Neural progenitor cell (in vitro differentiated cells): ENCODE results near the gene TMSB10. TPM values are rescaled to one million over a fixed set of nuclear protein-coding genes. Genes with fewer than 3 reads are reported as not detected.
"Not testable (repeated sequence)": the region's sequence is repeated elsewhere in the genome, so short reads cannot be mapped to it uniquely, and the experiment has no call there.

ENCODE experiments used
- DNase-seq: peaks from one replicate; pipeline ENCODE4 v3.0.0-alpha.2; 2016; ENCODE audit warnings: low spot score
- H2AFZ ChIP-seq: fragments of 200-600 bp; sonication (generic); replicated peaks from 2 replicates; pipeline ENCODE4 v1.6.1; 2016; ENCODE audit warnings: antibody characterized with exemption
- H3F3A ChIP-seq: fragments of 200-600 bp; sonication (generic); 2 replicates; pipeline ENCODE4 v1.6.1; 2016; ENCODE audit warnings: antibody characterized with exemption, low read depth
- H3K27ac ChIP-seq: fragments of 200-600 bp; sonication (generic); 2 replicates; pipeline ENCODE4 v1.5.1; 2016; ENCODE audit warnings: mild to moderate bottlenecking
- H3K27me3 ChIP-seq: fragments of 200-600 bp; sonication (generic); 2 replicates; pipeline ENCODE4 v1.6.1; 2016; ENCODE audit warnings: mild to moderate bottlenecking, moderate library complexity
- H3K36me3 ChIP-seq: fragments of 200-600 bp; sonication (generic); 2 replicates; pipeline ENCODE4 v1.5.1; 2016
- H3K4me1 ChIP-seq: fragments of 200-600 bp; sonication (generic); 2 replicates; pipeline ENCODE4 v1.6.1; 2016; ENCODE audit warnings: mixed run types
- H3K4me2 ChIP-seq: fragments of 200-600 bp; sonication (generic); 2 replicates; pipeline ENCODE4 v1.6.1; 2016
- H3K4me3 ChIP-seq: fragments of 200-600 bp; sonication (generic); 2 replicates; pipeline ENCODE4 v1.5.1; 2016
- H3K79me2 ChIP-seq: fragments of 200-600 bp; sonication (generic); 2 replicates; pipeline ENCODE4 v1.6.1; 2016; ENCODE audit warnings: low read depth
- H3K9ac ChIP-seq: fragments of 200-600 bp; sonication (generic); 2 replicates; pipeline ENCODE4 v1.6.1; 2016
- H3K9me3 ChIP-seq: fragments of 200-600 bp; sonication (generic); 2 replicates; pipeline ENCODE4 v1.5.1; 2016; ENCODE audit warnings: low read depth
- H4K20me1 ChIP-seq: fragments of 200-600 bp; sonication (generic); 2 replicates; pipeline ENCODE4 v1.6.1; 2016; ENCODE audit warnings: low read depth
- H3K27ac Mint-ChIP-seq: 3 replicates; pipeline ENCODE4 v1.8.0; 2021; ENCODE audit warnings: mixed read lengths
- H3K27me3 Mint-ChIP-seq: 2 replicates; pipeline ENCODE4 v1.8.0; 2022; ENCODE audit warnings: low read depth, mild to moderate bottlenecking, inconsistent platforms, moderate library complexity, mixed read lengths; ENCODE audit not compliant: insufficient read depth
- H3K36me3 Mint-ChIP-seq: 3 replicates; pipeline ENCODE4 v1.8.0; 2021; ENCODE audit warnings: mixed read lengths
- H3K4me1 Mint-ChIP-seq: 3 replicates; pipeline ENCODE4 v1.8.0; 2021; ENCODE audit warnings: mixed read lengths
- H3K4me3 Mint-ChIP-seq: 3 replicates; pipeline ENCODE4 v1.8.0; 2021; ENCODE audit warnings: mild to moderate bottlenecking, moderate library complexity, mixed read lengths
- H3K9me3 Mint-ChIP-seq: 3 replicates; pipeline ENCODE4 v1.8.0; 2020; ENCODE audit warnings: mixed read lengths
- CTCF ChIP-seq: fragments of 200-600 bp; sonication (generic); IDR thresholded peaks from 2 replicates; pipeline ENCODE4 v1.5.1; 2017; ENCODE audit warnings: antibody characterized with exemption, mild to moderate bottlenecking
- EZH2 ChIP-seq: fragments of 200-600 bp; sonication (generic); IDR thresholded peaks from 2 replicates; pipeline ENCODE4 v1.6.1; 2017; ENCODE audit warnings: antibody characterized with exemption, mild to moderate bottlenecking, moderate library complexity
- EZH2phosphoT487 ChIP-seq: fragments of 200-600 bp; sonication (generic); IDR thresholded peaks from 2 replicates; pipeline ENCODE4 v1.6.1; 2017; ENCODE audit warnings: antibody characterized with exemption
- total RNA-seq: library from RNA; depleted of rRNA; stranded (reverse); fragments of >200 nt; gene quantifications from 2 replicates; pipeline ENCODE4 v1.2.3, GENCODE V29; 2015; ENCODE audit warnings: low replicate concordance

The TMSB10 gene
- total RNA-seq, 1 donor from 2014 or later = 2,248 TPM

DNA sequence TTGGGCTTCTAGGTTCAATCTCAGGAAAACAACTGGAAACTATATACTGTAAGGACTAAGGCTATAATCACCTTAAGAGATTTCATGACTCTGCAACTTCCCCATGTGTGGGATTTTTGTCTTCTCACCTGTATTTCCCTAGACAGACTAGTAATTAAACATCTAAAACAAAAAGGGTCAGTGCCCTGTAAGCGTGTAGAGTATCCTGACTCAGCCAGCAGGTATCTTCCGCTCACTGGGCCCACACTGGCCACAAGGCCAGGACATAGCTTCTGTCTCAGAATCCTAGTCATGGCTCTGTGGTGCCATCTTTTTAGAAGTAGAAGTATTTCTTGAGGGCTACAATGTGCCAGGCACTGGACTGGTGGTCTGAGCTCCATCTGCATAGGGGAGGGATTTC is 36.7 kb downstream of the TMSB10 start:
- H3K4me1 Mint-ChIP-seq = peaks cover 4% of the 10 kb centered on the region
- DNase-seq = no peak
- H3K9me3 Mint-ChIP-seq = no peaks in the 10 kb centered on the region

DNA sequence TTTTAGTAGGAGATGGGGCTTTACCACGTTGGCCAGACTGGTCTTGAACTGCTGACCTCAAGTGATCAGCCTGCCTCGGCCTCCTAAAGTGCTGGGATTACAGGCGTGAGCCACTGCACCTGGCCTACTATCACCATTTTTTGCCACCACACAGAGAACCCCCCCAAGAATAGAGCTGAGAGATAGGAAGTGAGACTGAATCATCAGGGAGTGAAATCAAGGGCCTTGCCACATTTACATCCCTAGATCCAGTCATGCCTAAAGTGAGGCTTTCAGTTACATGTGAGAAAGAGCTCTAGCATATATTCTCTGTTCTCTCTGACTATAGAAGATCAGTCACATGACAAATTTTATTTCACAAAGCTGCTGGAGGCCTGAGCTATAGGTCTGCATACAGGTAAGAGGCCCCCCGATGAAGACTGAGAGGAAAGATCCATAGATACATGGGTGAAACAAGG is 37.5 kb downstream of the TMSB10 start:
- Histone ChIP-seq H3K36me3 (no peaks in the 10 kb centered on the region), H3K9me3 (no peaks in the 10 kb centered on the region), H3K4me2 (no peak overlapping the region), H2AFZ (no peak overlapping the region), H3K27me3 (no peaks in the 10 kb centered on the region), H3K27ac (no peak overlapping the region), H3K9ac (no peak overlapping the region), H4K20me1 (no peaks in the 10 kb centered on the region), H3K4me1 (no peaks in the 10 kb centered on the region), H3K79me2 (no peaks in the 10 kb centered on the region), H3F3A (no peaks in the 10 kb centered on the region), H3K4me3 (no peak overlapping the region)
- Mint-ChIP-seq H3K4me3 (no peak overlapping the region), H3K36me3 (no peaks in the 10 kb centered on the region), H3K9me3 (no peaks in the 10 kb centered on the region), H3K4me1 (peaks cover 4% of the 10 kb centered on the region), H3K27ac (no peak overlapping the region), H3K27me3 (no peaks in the 10 kb centered on the region)
- DNase-seq = no peak
- no peak for TF ChIP-seq EZH2
- no peak for TF ChIP-seq CTCF
- TF ChIP-seq EZH2phosphoT487 = no peak

More for the DNA sequence above, 36.7 kb downstream of the TMSB10 start:
- H3K4me3 ChIP-seq = no peak overlapping the region
- Mint-ChIP-seq H3K27ac (no peak overlapping the region), H3K27me3 (no peaks in the 10 kb centered on the region), H3K4me3 (no peak overlapping the region), H3K36me3 (no peaks in the 10 kb centered on the region)
- no peaks in the 10 kb centered on the region for H3K36me3 ChIP-seq
- H3K27ac ChIP-seq = no peak overlapping the region
- H2AFZ ChIP-seq = no peak overlapping the region
- no peaks in the 10 kb centered on the region for H4K20me1 ChIP-seq
- H3F3A ChIP-seq = no peaks in the 10 kb centered on the region
- no peaks in the 10 kb centered on the region for H3K79me2 ChIP-seq
- no peaks in the 10 kb centered on the region for H3K4me1 ChIP-seq
- H3K27me3 ChIP-seq = no peaks in the 10 kb centered on the region
- no peak for TF ChIP-seq CTCF
- TF ChIP-seq EZH2phosphoT487 = no peak
- no peak for TF ChIP-seq EZH2
- no peaks in the 10 kb centered on the region for H3K9me3 ChIP-seq
- no peak overlapping the region for H3K9ac ChIP-seq
- no peak overlapping the region for H3K4me2 ChIP-seq

DNA sequence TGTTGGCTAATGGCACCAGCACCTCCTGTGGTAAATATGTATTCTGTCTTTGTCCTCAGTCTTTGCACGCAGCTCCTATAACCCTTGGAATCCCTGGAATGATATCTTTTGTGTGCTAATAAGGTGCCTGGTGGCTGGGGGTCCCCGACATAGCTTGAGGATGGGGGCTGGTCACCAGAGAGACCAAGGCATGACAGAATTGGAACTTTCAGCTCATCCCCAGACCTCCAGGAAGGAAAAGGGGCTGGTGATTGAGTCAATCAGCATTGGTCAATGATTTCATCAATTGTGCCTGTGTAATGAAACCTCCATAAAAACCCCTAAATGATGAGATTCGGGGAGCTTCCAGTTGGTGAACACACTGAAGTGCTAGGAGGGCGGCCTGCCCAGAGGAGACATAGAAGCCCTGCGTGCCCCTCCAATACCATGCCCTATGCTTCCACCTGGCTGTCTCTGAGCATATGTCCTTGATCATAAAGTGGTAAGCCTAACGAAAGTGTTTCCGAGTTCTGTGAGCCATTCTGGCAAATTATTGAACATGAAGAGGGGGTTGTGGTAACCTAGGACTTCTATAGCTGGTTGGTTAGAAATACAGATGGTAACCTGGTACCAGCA is 38.9 kb downstream of the TMSB10 start:
- Mint-ChIP-seq H3K36me3 (no peaks in the 10 kb centered on the region), H3K4me1 (peaks cover 4% of the 10 kb centered on the region), H3K27me3 (no peaks in the 10 kb centered on the region), H3K4me3 (no peak overlapping the region), H3K27ac (no peak overlapping the region), H3K9me3 (no peaks in the 10 kb centered on the region)
- no peak overlapping the region for H3K27ac ChIP-seq
- H3F3A ChIP-seq = no peaks in the 10 kb centered on the region
- H3K4me1 ChIP-seq = no peaks in the 10 kb centered on the region
- no peaks in the 10 kb centered on the region for H3K79me2 ChIP-seq
- H3K4me2 ChIP-seq = no peak overlapping the region
- H3K9ac ChIP-seq = no peak overlapping the region
- TF ChIP-seq EZH2 (no peak), EZH2phosphoT487 (no peak), CTCF (no peak)
- no peaks in the 10 kb centered on the region for H3K36me3 ChIP-seq
- no peak for DNase-seq
- H4K20me1 ChIP-seq = no peaks in the 10 kb centered on the region
- no peaks in the 10 kb centered on the region for H3K9me3 ChIP-seq
- H3K27me3 ChIP-seq = no peaks in the 10 kb centered on the region
- H2AFZ ChIP-seq = no peak overlapping the region
- H3K4me3 ChIP-seq = no peak overlapping the region

- H3K4me1 ChIP-seq, H3K79me2 ChIP-seq, H3K4me3 ChIP-seq, H2AFZ ChIP-seq, H4K20me1 ChIP-seq, H3K9me3 Mint-ChIP-seq, H3K9me3 ChIP-seq, H3K4me2 ChIP-seq, H3K27me3 Mint-ChIP-seq, H3F3A ChIP-seq, H3K9ac ChIP-seq, H3K36me3 Mint-ChIP-seq, H3K27ac ChIP-seq, DNase-seq, H3K36me3 ChIP-seq, H3K27me3 ChIP-seq, H3K4me1 Mint-ChIP-seq, H3K27ac Mint-ChIP-seq, H3K4me3 Mint-ChIP-seq: not testable (repeated sequence)
Observed at GRCh38 chr2:84945838-84946203, 40.4 kb downstream of the TMSB10 start.
